ENCODE results near the gene NPSR1. TPM values are rescaled to one million over a fixed set of nuclear protein-coding genes. Genes with fewer than 3 reads are reported as not detected.
"Not testable (repeated sequence)": the region's sequence is repeated elsewhere in the genome, so short reads cannot be mapped to it uniquely, and the experiment has no call there.

Gene NPSR1
- total RNA-seq, 1 donor from 2014 or later: not detected

- DNase-seq: no peak
Measured at GRCh38 chr7:34758111-34758601, 100.1 kb downstream of the NPSR1 start.

DNA sequence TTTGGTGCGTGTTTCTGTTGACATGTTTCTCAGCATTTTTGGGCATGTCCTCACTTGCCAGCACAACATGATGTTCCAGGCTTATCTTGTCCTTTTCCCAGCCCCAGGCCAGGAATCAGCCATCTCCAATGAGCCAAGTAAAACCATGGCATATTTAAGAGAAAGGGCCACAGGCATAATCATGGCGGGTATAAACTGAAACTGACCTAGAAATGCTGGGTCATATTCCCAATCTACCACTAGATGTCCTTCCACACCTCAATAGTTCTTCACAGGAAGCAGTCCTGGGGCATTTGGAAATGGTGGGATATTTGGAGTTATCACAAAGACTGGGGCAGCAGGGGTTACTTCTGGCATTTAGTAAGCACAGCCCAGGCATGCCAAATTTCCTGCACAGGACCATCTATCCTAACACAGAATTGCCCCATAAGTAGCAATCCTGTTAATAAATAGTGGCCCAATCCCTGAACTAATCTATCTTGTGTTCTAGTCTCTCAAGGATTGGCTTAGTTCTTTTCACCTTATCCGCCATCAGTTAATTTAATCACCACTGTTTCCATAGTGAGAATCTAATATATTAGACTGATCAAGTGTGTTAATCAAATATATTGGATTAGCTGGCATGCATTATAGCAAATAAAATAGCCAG, 101.6 kb downstream of the NPSR1 start:
- DNase-seq: no peak

DNA sequence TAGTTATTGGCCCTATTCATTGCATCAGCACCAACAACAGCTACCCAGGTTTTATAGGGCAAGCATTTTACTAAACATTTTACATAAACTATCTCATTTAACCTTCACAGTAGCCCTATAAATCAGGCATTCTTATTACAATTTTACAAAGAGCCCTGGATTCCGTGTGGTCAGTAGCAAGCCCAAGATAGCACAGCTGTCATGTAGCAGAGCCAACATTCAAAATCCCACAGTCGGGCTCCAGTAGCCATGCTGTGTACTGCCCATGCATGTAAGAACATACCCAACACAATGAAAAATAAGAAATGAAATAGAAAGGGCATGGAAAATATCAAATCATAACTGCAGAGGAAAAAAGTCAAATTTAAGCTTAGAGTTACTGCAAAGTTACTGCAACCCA, 102.3 kb downstream of the NPSR1 start:
- DNase-seq: no peak

- DNase-seq: no peak
Measured at GRCh38 chr7:34761206-34761605, 103.2 kb downstream of the NPSR1 start.

- no peak for DNase-seq
Measured at GRCh38 chr7:34761627-34762026, 103.6 kb downstream of the NPSR1 start.

GRCh38 chr7:34762764-34763163, 104.7 kb downstream of the NPSR1 start:
- DNase-seq: no peak

GRCh38 chr7:34772296-34772938, 114.4 kb downstream of the NPSR1 start:
- DNase-seq: no peak

- DNase-seq: no peak
Measured at GRCh38 chr7:34776748-34777358, 118.8 kb downstream of the NPSR1 start.

DNA sequence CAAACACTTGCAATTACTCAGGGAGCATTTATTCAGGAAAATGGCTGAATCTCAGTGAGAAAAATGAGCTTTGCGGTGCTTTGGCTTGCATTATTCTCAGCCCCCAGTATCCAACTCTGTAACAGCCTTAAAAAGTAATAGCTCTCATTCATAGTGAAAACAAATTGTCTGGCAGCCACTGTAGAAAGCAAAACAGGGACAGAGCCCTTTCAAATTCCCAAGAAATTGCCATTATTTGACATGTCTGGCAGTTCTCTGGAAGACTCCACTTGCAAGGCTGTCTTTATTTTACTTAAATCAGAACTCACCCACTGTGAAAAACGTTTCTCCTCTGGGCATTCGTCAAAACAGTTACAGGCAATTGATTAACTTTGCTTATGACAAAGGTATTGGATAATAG, 122.5 kb downstream of the NPSR1 start:
- DNase-seq: no peak

- DNase-seq: no peak
Measured at GRCh38 chr7:34787586-34787985, 129.6 kb downstream of the NPSR1 start.

DNA sequence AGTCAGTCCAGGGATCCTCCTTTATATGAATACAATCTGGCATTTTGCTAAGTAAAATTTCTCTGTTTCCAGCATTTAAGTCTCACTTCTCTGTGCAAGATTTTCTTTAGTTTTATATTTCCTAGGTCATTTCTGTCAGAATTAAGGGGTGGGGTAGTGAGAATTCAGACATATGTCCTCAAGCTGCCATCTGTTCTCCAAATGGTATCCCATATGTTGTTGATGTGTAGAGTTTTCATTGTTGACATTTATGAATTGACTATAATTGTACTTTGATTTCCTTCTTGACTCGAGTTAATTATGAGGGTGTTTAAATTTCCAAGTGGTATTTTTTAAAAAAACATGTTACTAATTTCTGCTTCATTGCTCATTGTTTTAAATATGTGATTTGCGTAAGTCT, 148.8 kb downstream of the NPSR1 start:
- peak; percentile 82 for DNase-seq

GRCh38 chr7:34807548-34808340, 149.7 kb downstream of the NPSR1 start:
- no peak for DNase-seq

DNA sequence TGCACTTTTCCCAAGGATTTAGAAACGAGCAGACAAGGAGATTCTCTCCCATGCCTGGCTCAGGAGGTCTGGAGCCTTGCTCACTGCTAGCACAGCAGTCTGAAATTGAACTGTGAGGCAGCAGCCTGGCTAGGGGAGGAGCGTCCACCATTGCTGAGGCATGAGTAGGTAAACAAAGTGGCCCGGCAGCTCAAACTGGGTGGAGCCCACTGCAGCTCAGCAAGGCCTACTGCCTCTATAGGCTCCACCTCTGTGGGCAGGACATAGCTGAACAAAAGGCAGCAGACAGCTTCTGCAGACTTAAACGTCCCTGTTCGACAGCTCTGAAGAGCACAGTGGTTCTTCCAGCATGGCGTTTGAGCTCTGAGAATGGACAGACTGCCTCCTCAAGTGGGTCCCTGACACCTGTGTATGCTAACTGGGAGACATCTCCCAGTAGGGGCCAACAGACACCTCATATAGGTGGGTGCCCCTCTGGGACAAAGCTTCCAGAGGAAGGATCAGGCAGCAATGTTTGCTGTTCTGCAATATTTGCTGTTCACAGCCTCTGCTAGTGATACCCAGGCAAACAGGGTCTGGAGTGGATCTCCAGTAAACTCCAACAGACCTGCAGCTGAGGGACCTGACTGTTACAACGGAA, 156.3 kb downstream of the NPSR1 start:
- DNase-seq: not testable (repeated sequence)

DNA sequence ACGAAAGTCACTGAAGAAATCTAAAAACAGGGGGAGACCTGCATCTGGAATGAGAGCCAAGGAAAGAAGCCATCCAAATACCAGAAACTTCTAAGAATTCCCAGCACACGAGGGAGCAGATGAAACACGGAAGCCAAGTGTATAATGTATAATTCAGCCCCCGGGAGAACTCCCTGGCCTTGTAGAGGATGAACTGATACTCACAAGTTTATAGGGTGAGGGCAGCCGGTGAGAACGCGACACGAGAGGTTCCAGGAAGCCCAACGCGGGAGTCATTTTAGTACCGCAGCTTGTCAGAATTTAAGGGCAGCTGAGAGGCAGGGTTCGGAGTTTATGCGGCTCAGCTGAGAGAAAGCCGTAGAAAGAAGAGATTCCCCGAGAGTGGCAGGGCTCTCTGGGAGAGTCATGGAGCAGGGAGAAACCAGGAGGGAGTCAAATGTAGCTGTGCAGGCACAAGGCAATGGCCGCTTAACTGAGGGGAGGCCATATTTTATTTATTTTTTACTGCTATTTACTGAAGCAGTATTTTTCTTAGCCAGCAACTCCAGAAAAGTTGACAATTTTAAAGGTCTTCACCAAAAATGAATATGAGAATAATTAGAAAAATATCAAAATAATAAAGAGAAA, 164.0 kb downstream of the NPSR1 start:
- DNase-seq: no peak

GRCh38 chr7:34823650-34824258, 165.7 kb downstream of the NPSR1 start:
- no peak for DNase-seq

DNA sequence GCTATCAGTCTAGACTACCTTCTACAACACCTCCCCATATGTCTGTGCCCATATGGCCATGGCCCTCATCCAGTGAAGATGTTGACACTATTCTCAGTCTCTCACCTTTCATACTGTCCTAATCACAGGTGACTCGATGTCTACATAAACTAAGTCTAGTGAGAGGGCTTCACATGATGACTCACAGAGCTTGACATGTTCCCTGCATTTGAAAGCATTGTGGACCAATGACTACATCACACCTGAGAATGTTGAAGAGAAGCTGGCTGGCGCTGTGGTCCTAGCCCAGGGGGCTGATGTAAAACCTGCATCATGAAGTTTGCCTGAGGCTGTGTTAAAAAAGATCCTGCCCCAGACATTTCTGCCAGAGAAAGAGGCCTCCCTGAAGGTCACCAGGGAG, 167.2 kb downstream of the NPSR1 start:
- DNase-seq: no peak

GRCh38 chr7:34830390-34830789, 172.4 kb downstream of the NPSR1 start:
- no peak for DNase-seq

DNA sequence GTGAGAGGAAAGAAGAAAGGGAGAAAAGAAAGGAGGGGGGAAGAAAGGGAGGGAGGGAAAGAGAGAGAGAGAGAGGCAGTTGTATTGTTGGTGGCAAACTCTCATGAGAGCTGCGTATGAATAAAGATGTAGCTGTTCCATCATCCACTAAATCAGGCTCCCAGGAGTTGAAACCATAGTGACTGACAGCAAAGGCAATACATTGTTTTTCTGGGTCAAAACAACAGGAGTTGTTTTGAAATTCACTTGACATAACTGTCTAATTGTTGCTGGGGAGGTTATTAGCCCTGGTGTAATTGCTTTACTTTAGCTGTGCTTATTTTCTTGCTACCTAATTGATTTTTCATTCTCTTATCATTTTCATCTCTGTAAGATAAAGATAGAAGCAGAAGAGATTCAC, 173.4 kb downstream of the NPSR1 start:
- DNase-seq: no peak

DNA sequence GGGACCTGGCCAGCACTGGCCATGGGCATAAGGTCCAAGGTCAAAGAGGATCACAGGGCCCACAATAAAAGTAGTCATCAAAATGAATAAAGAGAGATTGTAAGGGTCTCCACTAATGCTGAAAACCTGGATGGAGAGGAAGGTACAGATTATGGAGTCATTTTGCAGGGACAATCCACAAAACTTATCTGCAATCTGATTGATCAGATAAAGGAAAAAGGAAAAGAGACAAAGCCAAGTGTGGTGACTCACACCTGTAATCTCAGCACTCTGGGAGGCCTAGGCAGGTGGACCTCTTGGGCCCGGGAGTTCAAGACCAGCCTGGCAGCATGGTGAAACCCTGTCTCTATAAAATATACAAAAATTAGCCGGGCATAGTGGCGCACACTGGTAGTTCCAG, 174.0 kb downstream of the NPSR1 start:
- no peak for DNase-seq

- DNase-seq: peak; percentile 23
Measured at GRCh38 chr7:34835901-34836600, 178.0 kb downstream of the NPSR1 start.

- DNase-seq: no peak
Measured at GRCh38 chr7:34837316-34837715, 179.3 kb downstream of the NPSR1 start.

Data from skin of body (tissue), 2 donors.